HTR-8/SVneo (cell line): ENCODE results near the gene DOK5.

Experiments
- DNase-seq: peaks from one replicate; pipeline ENCODE4 v3.0.0; 2011; ENCODE audit warnings: low spot score, mixed read lengths; ENCODE audit not compliant: insufficient read length
- FAIRE-seq: peaks from 2 replicates; lab custom pipeline; 2011; peaks lifted over from hg19 to GRCh38; lab: Jason Lieb, UNC

The DOK5 gene

DNA sequence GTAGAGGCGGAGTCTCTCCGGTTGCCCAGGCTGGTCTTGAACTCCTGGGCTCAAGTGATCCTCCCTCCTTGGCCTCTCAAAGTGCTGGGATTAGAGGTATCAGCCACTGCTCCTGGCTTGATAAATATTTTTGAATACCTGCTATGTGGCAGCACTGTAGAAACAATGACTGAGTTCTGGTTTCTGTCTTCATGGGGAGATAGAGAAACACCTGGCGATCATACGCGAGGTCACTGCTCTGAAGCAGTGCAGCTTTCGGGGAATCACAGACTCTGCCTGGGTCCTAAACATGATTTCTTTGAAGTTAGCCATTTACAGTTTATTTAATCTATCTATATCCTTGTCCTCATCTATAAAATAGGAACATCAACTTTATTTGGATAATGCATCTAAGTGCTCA is 31.2 kb downstream of the DOK5 start:
- FAIRE-seq = no peak
- DNase-seq = no peak

DNA sequence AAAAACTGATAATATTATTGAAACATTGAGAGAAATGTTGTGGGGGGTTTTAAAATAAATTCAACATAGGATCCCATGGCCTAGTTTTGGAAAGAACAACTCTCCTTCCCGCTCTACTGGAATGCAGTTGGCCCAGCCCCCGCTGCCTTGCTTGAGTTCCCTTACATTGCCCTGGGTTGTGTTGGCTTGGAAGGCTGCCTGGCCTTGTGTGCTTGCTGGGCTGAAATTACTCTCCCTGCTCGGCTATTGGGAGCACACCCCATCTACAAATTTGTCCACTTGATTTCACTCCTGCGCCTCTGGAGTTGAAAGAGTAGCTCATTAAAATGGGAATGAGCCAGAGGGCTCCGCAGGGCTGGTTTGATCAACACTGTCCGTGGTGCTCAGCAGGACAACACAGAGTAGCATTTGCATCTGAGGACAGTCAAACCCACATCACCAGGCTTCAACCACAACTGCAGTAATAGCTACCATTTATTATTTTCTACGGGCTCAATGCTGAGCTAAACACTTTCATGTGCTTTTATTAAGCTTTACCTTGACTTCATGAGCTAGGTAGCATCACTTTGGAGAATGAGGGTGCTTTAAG is 35.2 kb downstream of the DOK5 start:
- FAIRE-seq (peak; percentile 58), DNase-seq (no peak)

DNA sequence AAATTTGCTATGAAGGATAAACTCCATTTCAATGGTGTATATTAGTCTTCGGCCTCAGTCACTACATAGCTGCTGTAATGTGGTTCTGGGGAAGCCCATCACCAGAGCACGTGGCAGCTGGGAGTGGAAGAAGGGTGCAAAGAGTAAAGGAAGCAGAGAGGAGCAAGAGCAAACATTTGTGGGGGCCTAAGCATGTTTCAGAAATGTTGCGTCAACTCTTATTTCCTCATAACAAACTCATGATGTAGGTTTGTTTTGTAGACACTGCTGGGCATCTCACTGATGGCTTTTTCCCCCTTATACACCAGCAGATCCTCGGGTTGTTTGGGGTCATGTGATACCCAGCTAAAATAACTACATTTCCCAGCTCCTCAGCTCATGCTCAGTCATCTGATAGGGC is 37.3 kb downstream of the DOK5 start:
- DNase-seq (no peak), FAIRE-seq (no peak)

DNA sequence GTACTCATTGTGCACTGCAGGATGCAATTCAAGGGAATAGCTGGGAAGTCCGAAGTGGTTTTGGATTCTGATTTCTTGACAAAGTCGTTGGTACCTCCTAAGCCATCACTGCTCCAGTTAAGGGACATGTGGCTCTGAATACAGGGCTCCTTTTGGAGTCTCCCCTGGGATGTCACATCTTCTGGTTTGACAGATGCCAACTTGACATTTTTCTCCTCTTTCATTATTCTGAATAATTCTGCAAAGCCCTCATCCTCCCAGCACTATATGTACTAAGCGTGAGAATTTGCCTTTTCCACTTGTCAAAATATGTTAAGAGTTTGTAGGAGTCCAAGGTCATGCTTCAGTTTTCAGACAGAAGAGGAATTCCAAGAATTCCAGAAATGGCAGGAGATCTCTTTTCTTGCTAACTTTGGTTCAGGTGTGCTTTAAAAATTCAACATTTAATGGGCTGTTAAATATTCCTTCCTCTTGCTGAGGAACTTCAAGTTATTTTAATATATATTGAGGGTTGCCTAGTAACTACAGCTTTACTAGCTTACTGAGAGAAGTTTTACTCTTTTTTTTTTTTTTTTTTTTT is 38.7 kb downstream of the DOK5 start:
- no peak for DNase-seq
- FAIRE-seq = no peak

DNA sequence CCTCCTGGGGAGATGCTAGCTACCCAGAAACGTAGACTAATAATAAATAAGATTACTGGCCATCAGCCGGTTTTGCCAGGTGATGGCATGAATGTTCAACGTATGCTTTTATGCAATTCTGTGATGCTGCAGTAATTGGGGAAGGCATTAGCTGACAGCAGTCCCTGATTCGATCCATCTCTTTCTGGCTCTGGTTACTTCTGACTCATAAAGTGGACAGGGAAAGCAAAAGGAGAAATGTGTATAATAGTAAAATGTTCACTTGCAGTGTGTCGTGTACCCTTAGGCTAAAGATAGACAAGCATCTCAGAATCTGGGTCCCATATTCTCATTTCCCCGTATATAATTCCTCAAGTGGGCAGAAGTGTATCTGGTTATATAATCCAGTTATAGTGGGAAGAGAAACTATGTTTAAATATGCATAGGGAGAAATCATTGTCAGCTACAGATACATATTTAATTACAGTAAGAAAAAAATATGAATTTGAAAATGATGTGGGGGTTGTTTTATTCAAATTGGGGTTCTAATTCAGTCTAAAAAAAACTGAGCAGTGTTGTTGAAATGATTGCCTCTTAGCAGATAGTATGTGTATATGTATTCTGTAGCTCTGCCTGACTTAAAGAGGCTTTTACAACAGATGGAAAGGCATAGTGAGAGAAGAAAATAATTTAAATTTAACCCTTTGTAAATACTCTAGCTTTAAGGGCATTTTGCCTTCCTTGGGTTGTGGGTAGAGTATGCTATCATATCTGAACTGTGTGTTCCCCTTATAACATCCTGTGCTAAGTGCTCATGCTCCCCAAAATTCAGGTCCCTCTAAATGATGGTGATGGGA is 40.6 kb downstream of the DOK5 start:
- FAIRE-seq (no peak), DNase-seq (no peak)

DNA sequence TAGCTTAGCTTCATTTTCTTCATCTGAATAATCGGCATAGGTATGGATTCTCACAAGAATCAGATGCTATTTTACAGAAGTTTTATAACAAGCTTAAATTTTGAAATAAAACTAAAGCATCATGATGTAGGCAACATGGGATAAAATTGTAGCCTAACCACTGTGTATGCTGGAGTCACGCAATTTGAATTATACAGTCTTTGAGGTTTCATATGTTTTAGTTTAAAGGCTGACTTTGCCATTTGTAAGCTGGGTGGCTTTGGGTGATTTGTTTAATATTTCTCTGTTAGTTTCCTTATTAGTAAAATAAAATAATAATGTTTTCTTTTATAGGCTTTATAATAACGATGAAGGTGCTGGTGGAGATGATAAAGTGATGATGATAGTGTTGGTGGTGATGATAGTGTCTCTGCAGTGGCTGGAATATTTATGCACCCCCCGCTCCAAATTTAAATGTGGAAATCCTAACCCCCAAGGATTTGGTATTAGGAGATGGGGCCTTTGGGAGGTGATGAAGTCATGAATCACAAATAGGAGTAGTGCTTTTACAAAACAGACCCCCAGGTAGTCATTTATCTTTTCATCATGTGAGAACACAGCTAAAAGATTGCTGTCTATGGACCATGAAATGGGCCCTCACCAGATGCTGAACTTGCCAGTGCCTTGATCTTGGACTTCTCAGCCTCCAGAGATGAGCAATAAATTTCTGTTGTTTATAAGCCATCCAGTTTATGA is 42.0 kb downstream of the DOK5 start:
- DNase-seq (no peak), FAIRE-seq (peak; percentile 58)

DNA sequence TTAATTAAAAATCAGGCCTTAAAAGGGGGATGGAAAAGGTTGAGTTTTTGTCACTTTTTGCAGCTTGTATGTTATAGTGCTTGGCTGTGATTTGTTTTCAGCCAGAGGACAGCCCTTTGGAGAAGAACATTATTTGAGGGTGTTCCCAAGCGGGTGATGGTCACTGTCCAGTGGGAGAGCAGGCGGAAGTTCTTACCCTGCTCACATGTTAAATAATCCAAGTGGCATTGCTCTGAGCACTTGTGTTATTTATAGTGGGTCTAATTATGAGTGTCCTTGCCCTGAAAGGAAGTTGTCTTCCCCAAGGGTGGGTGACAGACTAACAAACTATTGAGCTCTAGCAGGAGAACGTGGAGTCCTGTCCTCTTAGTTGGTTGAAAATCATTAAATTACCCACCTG is 49.5 kb downstream of the DOK5 start:
- DNase-seq (no peak), FAIRE-seq (peak; percentile 57)

DNA sequence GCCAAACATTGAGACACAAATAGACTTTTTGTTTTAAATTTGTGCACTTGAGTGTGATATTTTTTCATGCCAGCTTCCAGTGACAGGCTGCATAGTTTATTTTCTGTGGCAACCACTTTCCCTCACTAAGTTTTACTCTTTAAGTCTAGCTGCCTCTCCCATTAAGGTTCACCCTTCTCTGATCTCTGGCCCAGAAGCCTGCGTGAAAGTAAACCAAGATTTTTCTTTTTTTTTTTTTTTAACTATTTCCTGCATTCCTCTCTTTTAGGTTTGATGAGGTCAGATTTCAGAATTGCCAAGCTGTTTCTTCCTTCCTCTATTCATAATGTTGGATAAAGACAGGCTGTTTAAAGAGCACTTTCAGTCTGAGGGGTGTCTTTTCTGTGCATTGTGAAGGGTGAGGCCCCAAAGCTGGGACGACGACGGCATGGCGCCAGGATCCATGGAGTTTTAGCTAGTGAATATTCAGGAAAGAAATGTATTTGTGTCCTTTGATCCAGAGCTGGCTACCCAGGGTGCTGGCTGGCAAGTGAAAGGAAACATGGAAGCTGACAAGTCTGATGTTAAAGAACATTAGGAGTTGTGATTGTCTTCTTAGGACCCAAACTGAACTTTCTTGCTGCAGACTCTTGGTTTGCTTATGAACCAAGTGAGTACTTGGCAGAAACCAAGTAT is 50.7 kb downstream of the DOK5 start:
- no peak for FAIRE-seq
- DNase-seq = no peak

DNA sequence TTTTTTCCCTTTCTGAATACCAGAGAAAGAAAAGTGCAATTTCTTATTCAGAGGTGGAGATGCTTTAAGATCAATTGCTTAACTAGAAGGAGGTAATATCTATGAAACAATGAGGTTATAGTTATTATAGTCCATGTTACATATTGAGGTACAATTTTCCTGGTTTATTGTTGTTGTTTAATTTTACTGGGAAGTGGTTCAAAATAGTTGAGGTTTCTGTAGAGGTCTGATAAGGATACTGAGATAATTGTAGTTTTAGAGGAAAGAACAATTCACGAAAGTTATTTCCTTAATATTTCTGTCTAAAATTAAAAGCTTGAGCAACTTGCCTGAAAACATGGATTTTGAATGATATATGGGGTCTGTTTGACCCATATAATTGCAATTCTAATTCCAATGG is 51.4 kb downstream of the DOK5 start:
- DNase-seq = no peak
- FAIRE-seq = no peak

DNA sequence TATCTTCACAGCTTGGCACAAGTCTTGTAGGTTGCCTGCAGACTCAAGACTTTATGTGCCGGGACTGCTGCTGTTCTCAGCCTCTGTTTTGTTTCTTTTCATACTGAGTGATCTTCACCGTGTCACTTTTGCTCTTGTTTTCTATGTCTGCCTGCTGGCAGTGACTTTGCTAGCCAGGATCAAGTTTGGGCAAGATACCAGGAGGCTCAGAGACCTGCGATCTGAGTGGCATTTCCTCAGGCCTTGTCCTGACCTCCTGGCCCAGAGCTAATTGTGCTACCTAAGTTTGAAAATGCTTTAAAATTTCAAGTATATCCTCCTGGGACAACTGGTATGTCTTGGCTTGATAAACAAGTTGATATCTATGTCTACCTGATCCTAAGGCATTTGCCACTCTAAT is 57.2 kb downstream of the DOK5 start:
- FAIRE-seq = peak; percentile 16
- no peak for DNase-seq

DNA sequence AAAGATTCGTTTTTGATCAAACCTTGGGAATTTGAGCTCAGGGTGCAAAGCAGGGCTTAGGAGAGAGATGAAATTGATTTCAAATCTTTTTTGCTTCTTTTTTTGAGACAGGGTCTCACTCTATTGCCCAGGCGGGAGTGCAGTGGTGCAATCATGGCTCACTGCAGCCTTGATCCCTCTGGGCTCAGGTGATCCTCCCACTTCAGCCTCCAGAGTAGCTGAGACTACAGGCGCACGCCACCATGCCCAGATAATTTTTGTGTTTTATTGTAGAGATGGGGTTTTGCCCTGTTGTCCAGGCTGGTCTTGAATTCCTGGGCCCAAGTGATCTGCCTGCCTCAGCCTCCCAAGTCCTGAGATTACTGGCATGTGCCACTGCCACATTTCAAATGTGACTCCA is 58.7 kb downstream of the DOK5 start:
- no peak for FAIRE-seq

DNA sequence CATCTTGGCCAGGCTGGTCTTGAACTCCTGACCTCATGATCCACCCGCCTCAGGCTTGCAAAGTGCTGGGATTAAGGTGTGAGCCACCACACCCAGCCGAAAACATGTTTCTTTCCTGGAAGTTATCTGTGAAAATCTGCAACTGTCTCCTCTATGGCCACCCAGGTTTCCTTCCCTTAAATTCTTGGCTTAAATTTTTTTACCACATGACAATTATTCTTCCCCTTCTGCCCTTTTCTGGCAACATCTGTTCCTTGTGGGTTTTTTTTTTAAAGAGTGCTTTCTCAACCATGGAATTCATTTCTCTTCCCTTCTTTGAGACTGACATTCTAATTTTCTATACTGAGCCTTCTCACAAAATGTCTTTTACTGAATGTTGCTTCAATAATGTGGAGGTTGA is 59.6 kb downstream of the DOK5 start:
- FAIRE-seq (no peak), DNase-seq (no peak)

More for the DNA sequence above, 58.7 kb downstream of the DOK5 start:
- DNase-seq = no peak

DNA sequence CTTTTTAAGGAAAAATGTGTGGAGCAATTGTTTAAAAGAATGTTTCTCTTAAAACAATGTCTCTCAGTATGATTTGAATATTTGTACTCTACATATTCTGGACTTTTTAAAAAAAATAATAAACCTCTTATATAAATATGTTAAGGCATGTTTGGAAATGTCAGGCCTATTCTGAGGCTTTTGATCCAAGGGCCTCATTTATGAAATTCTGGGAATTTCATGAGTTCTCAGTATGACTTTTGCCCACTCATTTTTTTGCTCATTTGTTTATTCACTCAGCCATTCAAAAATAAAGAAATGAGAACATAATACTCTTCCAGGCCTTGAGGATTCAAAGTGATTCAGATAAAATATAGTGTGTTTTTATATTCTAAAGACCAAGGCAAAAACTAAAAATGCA is 60.4 kb downstream of the DOK5 start:
- DNase-seq (no peak), FAIRE-seq (no peak)

DNA sequence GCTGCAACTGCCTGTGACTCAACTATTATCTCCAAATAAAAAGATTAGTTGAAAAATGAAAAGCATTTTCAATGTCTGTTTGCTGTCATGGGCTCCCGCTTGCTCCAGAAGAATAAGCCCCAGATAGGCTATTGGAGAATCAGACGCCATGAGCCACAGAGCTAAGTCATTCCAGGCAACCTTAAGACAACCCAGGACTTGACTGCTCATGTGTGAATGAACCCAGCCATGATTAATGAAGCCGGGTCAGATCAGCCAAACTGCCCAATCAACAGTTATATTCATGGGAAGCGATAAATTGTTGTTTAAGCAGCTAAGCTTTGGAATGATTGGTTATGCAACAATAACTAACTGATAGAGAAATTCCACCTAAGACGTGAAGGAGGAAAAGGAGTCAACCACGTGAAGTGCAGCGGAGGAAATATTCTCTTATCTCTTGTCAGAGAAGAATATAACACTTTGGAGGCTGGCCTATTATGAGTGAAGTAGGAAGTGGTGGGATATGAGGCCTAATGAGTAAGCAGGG is 64.2 kb downstream of the DOK5 start:
- FAIRE-seq (peak; percentile 36), DNase-seq (no peak)

DNA sequence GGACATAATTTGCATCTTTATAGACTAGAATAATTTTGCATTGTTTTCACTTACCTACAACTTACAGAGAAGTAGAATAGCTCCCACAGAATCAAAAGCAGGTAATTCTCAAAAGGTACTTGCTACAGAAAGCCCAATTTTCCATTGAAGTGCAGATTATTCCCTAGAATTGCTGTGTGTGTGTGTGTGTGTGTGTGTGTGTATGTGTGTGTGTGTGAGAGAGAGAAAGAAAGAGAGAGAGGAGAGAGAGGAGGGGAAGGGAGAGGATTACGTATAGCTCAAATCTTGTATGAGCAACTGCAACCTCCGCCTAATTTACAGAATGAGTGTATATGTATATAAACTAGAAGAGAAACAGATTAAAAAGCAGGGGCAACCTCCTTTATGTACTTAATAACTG is 68.0 kb downstream of the DOK5 start:
- DNase-seq (no peak), FAIRE-seq (no peak)

DNA sequence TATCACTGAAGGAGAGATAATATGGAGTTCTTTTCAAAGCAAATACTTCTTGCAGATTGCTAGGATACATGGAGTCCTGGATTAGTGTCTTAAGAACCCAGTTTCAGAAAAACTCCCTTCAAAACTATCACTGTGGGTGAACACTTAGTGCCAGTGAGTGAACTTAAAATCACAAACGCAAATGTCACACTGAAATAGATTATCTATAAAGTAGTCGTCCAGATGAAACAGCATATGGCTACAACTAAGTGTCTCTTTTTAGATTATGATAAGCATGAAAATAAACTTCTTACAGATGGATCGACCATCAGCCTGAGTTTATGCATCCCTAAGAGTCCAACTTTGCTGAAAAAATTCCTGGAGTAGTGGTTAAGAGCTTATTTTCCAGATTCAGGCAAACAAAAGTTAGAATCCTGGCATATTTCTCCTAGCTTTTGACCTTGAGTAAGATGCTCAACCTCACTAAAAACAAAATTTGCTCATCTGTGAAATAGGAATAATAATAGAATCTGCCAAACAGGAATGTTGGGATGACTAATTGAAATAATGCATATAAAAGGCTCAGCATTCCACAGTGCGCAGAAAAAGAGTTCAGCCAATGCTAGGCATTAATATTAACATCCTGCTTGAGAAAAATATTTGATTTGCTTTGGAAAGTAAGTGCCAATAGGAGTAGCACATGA is 70.4 kb downstream of the DOK5 start:
- FAIRE-seq = no peak
- DNase-seq = no peak

DNA sequence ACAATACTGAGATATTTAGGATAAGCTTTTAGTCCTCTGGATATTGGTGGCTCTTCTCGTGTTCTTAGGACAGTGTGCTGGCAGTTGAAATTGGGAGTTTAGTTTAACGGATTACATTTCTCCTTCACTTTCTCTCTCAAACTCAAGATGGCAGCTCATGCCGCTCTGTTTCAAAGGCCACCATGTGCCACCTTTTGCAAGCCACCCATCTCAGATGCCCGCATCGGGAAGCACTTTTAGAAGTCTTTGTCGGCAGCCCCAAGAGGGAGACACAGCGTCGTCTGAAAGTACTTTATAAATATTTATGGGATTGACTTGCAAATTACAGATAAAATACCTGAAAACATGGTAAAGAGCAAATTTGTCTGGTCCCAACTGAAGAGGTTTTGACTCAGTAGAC is 73.5 kb downstream of the DOK5 start:
- FAIRE-seq (no peak), DNase-seq (no peak)

DNA sequence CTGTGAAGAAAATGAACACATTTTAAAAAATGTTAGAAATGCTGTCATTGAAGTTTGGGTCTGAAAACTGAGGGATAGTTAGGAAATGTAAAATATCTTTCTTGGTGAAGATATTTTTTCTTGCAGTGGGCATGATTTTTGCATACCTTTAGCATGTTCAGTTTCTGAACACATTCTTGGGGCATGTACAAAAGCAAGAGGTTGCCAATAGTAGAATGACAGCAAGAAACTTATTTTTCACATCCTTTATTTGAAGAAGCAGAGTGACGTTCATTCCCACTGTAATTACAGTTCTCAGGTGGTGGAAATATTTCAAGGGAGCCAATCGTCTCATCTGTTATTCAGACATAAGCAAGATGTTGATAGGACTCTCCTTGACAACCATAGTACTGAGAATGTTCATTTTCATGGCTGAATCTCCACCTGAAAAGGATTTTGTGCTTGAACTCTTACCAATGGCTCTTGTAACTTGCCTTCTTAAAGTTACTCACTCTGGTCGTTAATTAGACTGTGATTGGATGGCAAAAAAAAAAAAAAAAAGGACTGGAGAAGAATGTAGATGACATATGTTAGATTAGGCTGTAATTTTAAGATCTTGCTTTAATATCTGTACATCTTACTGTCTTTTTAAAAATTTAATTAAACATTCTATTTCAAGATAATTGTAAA is 74.4 kb downstream of the DOK5 start:
- DNase-seq (no peak), FAIRE-seq (peak; percentile 38)

DNA sequence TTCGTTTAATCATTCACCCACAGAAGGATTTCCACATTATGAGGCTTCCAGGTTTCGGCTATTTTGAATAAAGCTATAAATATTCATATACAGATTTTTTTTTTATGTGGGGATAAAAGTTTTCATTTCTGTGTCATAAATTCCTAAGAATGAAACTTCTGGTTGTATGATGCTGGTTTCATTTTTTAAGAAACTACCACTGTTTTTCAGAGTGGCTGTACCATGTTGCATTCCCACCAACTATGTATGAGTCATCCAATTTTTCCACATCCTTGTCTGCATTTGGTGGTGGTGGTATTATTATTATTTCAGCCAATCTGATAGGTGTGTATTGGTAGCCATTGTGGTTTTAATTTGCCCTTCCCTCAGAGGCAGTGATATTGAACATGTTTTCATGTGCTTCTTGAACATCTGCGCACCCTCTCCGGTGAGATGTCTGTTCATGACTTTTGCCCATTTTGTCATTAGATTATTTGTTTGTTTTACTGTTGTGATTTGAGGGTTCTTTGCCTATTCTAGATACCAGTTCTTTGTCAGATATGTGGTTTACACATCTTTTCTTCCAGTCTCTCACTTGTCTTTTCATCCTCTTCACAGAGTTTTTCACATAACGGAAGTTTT is 75.5 kb downstream of the DOK5 start:
- no peak for DNase-seq
- FAIRE-seq = peak; percentile 44
